GM15510 (cell line): ENCODE results near the gene LTBP2.

ENCODE experiments used
- POLR2A ChIP-seq: IDR thresholded peaks from 3 replicates; pipeline ENCODE4 v1.6.1; 2011; ENCODE audit warnings: borderline replicate concordance; ENCODE audit not compliant: insufficient read length; ENCODE audit errors: extremely low read depth

Gene LTBP2

GRCh38 chr14:74610866-74611649 lies 979 bp downstream of the LTBP2 start:
- no peak for TF ChIP-seq POLR2A

GRCh38 chr14:74610199-74610865 lies 1.7 kb downstream of the LTBP2 start:
- TF ChIP-seq POLR2A = no peak

GRCh38 chr14:74609721-74610120 lies 2.3 kb downstream of the LTBP2 start:
- TF ChIP-seq POLR2A = no peak

GRCh38 chr14:74608959-74609611 lies 3.0 kb downstream of the LTBP2 start:
- TF ChIP-seq POLR2A = no peak

- TF ChIP-seq POLR2A = no peak
Measured at GRCh38 chr14:74606727-74607126, 5.3 kb downstream of the LTBP2 start.

- TF ChIP-seq POLR2A = no peak
Measured at GRCh38 chr14:74605531-74606223, 6.4 kb downstream of the LTBP2 start.

GRCh38 chr14:74604911-74605310 lies 7.1 kb downstream of the LTBP2 start:
- TF ChIP-seq POLR2A = no peak

GRCh38 chr14:74604157-74604556 lies 7.9 kb downstream of the LTBP2 start:
- TF ChIP-seq POLR2A = no peak

- TF ChIP-seq POLR2A = no peak
Measured at GRCh38 chr14:74601982-74602381, 10.1 kb downstream of the LTBP2 start.

GRCh38 chr14:74599946-74600345 lies 12.1 kb downstream of the LTBP2 start:
- TF ChIP-seq POLR2A = no peak

GRCh38 chr14:74599321-74599761 lies 12.7 kb downstream of the LTBP2 start:
- TF ChIP-seq POLR2A = no peak

GRCh38 chr14:74596741-74597450 lies 15.1 kb downstream of the LTBP2 start:
- no peak for TF ChIP-seq POLR2A

- no peak for TF ChIP-seq POLR2A
Measured at GRCh38 chr14:74595006-74595735, 16.9 kb downstream of the LTBP2 start.

GRCh38 chr14:74594606-74595005 lies 17.4 kb downstream of the LTBP2 start:
- TF ChIP-seq POLR2A = no peak
